Measurements from ENCODE around the gene ARVCF.
"Not testable (repeated sequence)": the region's sequence is repeated elsewhere in the genome, so short reads cannot be mapped to it uniquely, and the experiment has no call there.

ARVCF gene

GRCh38 chr22:19958083-19959042, 58.3 kb downstream of the ARVCF start:
- DNase-seq, result peak; percentile 36

GRCh38 chr22:19957445-19957844, 59.2 kb downstream of the ARVCF start:
- DNase-seq, result no peak

DNA sequence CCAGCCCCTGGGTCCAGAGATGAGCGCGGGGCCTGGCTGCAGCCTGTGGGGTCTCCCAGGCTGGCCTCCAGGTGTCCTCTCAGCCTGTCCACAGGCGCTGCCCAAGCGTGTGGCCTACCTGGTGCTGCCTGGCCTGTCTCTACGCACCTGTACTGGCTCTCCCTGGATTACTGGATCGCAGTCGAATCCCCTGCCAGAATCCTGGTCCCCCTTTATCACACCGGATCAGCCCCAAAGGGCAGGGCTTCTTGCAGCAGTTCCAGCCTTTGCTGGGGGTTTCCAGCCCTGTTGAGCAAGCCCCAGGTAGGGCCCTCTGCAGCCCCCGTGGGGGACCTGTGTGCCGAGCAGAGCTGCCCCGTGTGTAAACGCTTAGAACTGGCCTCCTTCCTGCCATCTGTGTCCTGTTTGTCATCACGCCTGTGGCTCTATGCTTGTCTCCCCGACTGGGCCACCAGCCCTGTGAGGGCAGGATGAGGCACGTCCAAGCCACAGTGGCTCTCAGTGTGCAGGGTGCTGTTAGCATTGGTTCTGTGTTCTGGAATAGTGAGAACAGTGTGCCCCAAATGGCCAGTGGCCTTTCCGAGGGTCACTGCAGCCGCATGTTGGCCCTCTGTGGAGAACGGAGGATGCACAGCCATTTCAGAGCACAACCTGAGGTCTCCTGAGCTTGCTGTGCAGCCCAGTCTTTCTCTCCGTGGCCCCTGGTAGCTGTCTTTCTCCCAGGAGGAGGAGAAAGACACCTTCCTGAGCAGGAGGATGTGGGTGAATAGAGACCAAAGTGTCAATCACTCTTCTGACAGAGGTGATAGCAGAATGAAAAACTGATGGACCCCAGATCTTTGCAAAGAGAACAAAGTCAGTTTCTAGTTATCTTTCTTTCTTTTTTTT, 61.1 kb downstream of the ARVCF start:
- no peak for DNase-seq

- DNase-seq, result no peak
Measured at GRCh38 chr22:19951346-19951745, 65.3 kb downstream of the ARVCF start.

GRCh38 chr22:19948057-19948760, 68.4 kb downstream of the ARVCF start:
- no peak for DNase-seq

GRCh38 chr22:19943082-19944026, 73.3 kb downstream of the ARVCF start:
- peak; percentile 94 for DNase-seq

DNA sequence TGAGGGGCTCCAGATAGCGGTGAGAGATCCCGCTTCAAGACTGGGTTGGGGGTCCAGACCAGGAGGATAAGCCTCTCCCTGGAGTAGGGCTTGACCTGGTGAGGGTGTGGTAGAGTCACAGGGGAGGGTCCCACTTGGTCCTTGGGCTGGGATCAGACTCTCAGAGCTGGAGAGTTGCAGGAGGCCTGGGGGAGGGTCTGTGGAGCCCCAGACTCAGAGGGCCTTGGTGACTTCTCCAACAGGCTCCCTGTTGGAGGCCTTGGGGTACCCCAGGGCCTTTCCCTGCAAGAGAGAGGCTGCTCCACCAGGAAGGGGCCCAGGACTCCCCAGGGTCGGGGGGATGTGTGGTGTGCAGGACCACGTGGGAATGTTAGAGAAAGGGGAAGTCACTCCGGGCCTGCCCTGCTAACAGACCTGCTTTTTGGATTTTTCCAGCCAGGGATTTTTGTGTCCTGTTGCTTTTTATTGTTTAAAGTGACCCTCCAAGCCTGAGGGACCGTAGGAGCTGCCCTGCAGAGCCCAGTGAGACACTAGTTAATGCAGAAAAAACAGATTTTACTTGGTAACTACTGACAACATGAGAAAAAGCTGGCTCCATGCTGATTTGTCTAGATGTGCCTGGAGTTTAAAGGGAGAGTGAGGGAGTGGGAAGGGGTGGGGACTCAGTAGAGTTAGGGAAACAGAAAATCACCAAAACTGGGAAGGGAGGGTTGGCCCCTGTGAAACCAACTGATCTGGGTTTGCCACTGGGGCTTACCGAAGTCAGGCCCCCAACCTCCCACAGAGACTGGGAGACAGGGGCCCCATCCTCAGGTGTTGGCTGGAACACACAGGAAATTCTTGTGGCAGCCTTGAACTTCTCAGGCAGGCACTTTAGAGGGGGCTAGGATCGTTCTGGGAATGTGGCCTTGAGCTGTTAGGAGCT, 74.2 kb downstream of the ARVCF start:
- DNase-seq, result peak; percentile 77

GRCh38 chr22:19941365-19942082, 75.1 kb downstream of the ARVCF start, which contains the start of the genes COMT and TXNRD2:
Gene COMT (plus strand): TSS chr22:19941772. CDS start chr22:19962527, 20,755 bp downstream.
Gene TXNRD2 (minus strand): TSS chr22:19941818. CDS start chr22:19941803, 15 bp downstream.
- DNase-seq, result peak; percentile 72

DNA sequence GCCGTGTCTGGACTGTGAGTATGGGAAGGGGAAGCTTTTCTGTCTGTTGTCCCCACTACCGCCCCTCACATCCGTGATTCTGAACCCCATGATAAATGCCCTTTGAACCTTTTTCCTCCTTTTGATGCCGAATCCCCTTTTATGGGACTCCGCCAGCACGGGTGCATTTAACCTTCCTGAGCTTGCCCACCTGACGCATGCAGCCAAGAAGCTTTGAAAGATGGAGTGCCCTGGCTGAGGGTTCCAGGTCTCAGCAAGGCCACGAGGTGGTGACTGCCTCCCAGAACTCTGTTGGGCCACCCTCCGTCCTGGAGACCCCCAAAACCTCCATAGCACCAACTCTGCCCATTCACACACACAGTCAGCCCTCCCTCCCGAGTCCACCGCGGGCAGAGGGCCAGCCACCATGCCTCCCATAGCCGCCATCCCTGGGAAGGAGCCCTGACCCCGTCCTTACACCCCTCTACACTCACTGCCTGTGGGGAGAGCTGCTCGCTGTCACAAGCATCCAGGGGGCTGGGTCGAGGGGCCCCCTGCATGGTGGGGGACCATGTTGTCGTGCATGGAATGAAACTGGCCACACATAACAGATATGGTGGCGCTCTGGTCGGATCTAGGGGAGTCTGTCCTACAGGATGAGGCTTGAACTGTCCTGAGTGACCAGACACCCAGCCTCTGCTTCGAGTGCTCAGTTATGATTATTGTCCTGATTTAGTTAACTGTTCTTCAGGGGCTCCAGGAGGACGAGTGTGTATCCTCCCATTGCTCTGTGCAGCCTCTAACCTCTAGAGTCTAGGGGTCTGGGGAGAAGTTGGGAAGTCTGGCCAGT, 75.9 kb downstream of the ARVCF start:
- no peak for DNase-seq

GRCh38 chr22:19937616-19938473, 78.8 kb downstream of the ARVCF start:
- no peak for DNase-seq

- no peak for DNase-seq
Measured at GRCh38 chr22:19936513-19936912, 80.1 kb downstream of the ARVCF start.

DNA sequence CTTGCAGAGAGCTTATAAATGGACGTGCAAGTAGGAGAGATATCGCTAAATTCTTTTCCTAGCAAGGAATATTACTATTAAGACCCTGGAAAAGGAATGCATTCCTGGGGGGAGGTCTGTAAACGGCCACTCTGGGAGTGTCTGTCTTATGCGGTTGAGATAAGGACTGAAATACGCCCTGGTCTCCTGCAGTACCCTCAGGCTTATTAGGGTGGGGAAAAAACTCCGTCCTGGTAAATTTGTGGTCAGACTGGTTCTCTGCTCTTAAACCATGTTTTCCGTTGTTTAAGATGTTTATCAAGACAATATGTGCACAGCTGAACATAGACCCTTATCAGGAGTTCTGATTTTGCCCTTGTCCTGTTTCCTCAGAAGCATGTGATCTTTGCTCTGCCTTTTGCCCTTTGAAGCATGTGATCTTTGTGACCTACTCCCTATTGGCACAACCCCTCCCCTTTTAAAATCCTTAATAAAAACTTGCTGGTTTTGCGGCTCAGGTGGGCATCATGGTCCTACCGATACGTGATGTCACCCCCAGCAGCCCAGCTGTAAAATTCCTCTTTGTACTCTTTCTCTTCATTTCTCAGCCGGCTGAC, 81.4 kb downstream of the ARVCF start:
- DNase-seq, result not testable (repeated sequence)

- no peak for DNase-seq
Measured at GRCh38 chr22:19933341-19934241, 83.0 kb downstream of the ARVCF start.

DNA sequence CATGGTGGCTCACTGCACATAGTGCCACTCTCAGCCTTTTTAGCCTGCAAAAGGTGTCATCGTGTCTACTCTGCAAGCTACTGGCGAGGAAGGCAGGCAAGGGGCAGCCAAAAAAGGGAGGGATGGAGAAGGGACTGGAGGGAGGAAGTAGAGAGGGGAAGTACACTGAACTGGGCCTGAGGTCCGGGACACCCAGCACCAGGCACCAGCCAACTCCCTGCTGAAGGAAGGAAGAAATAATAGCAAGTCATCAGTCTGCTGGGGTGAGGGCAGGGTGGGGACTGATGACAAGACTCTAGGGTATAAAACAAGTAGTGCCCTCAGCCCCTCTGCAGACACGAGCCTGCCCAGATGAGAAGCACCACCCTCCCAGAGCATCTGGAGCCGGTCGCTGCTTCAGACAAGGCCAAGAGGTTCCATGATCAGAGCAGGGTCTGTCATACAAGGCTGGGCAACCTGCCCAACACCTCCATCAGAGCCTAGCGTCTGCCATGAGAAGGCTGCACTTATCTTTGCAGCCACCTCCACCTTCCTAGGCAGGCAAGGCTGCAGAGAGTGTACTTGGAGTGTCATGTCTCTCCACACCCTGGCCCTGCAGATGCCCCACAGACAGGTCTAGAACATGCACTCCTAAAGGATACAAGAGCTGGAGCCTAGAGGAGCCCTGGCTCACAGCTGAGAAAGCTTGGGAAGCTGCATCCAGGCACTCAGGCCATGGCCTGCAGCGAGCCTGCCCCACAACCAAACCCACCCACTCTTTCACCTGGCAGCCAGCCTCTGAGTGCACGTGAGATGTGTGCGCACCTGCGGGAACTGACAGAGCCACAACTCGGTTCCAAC, 84.0 kb downstream of the ARVCF start:
- DNase-seq, result no peak

DNA sequence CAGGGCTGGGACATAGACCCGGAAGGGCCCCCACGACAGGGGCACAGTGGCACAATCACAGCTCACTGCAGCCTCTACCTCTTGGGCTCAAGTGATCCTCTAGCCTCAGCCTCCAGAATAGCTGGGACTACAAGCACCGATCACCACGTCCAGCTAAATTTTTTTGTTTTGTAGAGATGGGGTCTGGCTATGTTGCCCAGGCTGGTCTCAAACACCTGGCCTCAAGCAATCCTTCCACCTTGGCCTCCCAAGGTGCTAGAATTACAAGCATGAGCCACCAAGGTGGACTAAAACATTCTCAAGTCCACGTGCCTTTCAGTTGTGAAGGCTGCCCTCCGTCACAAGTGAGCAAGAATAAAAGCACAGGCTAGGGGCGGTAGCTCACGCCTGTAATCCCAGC, 85.1 kb downstream of the ARVCF start:
- DNase-seq, result no peak
